ENCODE measurements around the gene ERC2.

Gene ERC2

GRCh38 chr3:56061279-56061626 is 407.0 kb downstream of the ERC2 start:
- H3K27ac ChIP-seq (ENCODE audit: low read depth, low read length) = no peak overlapping the region
- H3K4me1 ChIP-seq (ENCODE audit: control insufficient read depth, insufficient read depth, low read length, unreplicated experiment) = no peaks in the 10 kb centered on the region
- H3K4me3 ChIP-seq (ENCODE audit: low read depth, low read length) = no peak overlapping the region
- no peaks in the 10 kb centered on the region for H3K36me3 ChIP-seq (ENCODE audit: insufficient read depth, low read length)
- no peak overlapping the region for H2AFZ ChIP-seq (ENCODE audit: low read length, unreplicated experiment)
- H3K79me2 ChIP-seq (ENCODE audit: control insufficient read depth, insufficient read depth, low read length, unreplicated experiment) = no peaks in the 10 kb centered on the region
- H3K27me3 ChIP-seq (ENCODE audit: insufficient read depth, low read length) = peaks cover 11% of the 10 kb centered on the region

DNA sequence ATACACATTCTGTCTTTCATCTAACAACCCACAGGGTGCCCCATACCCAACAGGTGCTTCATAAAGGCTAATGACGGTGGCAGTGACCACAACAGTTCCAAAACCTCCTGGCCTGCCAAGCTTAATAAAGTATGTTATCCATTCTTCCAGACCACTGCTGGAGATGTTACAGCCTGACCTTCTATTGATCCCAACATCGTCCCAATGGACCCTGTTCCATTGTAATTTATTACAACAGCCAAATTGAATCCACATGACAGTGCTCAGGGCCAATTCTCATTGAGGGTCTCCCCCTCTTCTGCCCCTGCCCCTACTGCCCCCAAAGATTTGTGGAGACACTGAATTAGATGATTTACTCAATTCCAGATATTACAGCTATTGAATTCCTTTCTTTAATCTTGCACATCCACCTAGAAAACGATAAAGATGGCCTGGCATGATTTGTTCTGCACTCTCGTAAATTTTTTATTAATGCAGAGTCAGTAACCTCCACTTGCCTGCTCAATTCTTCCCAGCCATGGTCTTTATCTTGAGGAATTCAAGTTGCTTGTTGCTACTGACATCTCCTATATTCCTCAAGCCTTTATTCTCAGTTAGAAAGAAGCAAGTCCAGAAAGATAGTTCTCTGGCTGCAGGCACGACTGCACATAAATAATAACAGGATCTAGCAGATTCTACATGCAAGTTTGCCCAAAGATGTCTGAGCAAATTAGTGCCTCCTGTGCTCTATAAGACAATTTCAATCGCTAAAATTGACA is 407.6 kb downstream of the ERC2 start:
- Histone ChIP-seq H2AFZ (ENCODE audit: low read length, unreplicated experiment) (no peak overlapping the region), H3K4me1 (ENCODE audit: control insufficient read depth, insufficient read depth, low read length, unreplicated experiment) (no peaks in the 10 kb centered on the region), H3K27me3 (ENCODE audit: insufficient read depth, low read length) (peaks cover 11% of the 10 kb centered on the region), H3K4me3 (ENCODE audit: low read depth, low read length) (no peak overlapping the region), H3K27ac (ENCODE audit: low read depth, low read length) (no peak overlapping the region), H3K79me2 (ENCODE audit: control insufficient read depth, insufficient read depth, low read length, unreplicated experiment) (no peaks in the 10 kb centered on the region), H3K36me3 (ENCODE audit: insufficient read depth, low read length) (no peaks in the 10 kb centered on the region)

GRCh38 chr3:56059731-56060130 is 408.5 kb downstream of the ERC2 start:
- peaks cover 18% of the 10 kb centered on the region for H3K27me3 ChIP-seq (ENCODE audit: insufficient read depth, low read length)
- no peaks in the 10 kb centered on the region for H3K4me1 ChIP-seq (ENCODE audit: control insufficient read depth, insufficient read depth, low read length, unreplicated experiment)
- no peaks in the 10 kb centered on the region for H3K36me3 ChIP-seq (ENCODE audit: insufficient read depth, low read length)
- no peak overlapping the region for H2AFZ ChIP-seq (ENCODE audit: low read length, unreplicated experiment)
- H3K4me3 ChIP-seq (ENCODE audit: low read depth, low read length) = no peak overlapping the region
- no peak overlapping the region for H3K27ac ChIP-seq (ENCODE audit: low read depth, low read length)
- no peaks in the 10 kb centered on the region for H3K79me2 ChIP-seq (ENCODE audit: control insufficient read depth, insufficient read depth, low read length, unreplicated experiment)

DNA sequence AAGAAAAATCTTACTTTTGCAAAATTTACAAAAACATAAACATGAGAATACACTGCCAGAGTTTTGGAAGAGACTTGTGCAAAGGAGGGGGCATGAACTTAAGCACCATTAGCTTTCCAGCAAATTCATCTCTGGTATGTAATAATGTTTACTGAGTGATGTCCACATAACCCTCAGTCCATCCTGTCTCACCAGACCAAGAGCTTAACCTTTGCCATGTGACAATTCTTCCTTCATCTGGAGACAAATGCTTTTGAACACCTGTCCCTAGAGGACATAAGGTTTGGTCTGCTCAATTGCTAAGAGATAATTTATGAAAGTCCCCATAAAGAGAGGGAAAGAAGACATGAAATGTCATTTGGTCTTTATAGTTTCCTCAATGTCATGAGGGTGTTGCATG is 412.3 kb downstream of the ERC2 start:
- no peaks in the 10 kb centered on the region for H3K36me3 ChIP-seq (ENCODE audit: insufficient read depth, low read length)
- H3K79me2 ChIP-seq (ENCODE audit: control insufficient read depth, insufficient read depth, low read length, unreplicated experiment) = no peaks in the 10 kb centered on the region
- H2AFZ ChIP-seq (ENCODE audit: low read length, unreplicated experiment) = no peak overlapping the region
- peaks cover 29% of the 10 kb centered on the region for H3K27me3 ChIP-seq (ENCODE audit: insufficient read depth, low read length)
- H3K27ac ChIP-seq (ENCODE audit: low read depth, low read length) = no peak overlapping the region
- no peak overlapping the region for H3K4me3 ChIP-seq (ENCODE audit: low read depth, low read length)
- no peaks in the 10 kb centered on the region for H3K4me1 ChIP-seq (ENCODE audit: control insufficient read depth, insufficient read depth, low read length, unreplicated experiment)

GRCh38 chr3:56055546-56055945 is 412.7 kb downstream of the ERC2 start:
- no peaks in the 10 kb centered on the region for H3K4me1 ChIP-seq (ENCODE audit: control insufficient read depth, insufficient read depth, low read length, unreplicated experiment)
- no peak overlapping the region for H3K4me3 ChIP-seq (ENCODE audit: low read depth, low read length)
- H3K27me3 ChIP-seq (ENCODE audit: insufficient read depth, low read length) = peaks cover 26% of the 10 kb centered on the region
- no peak overlapping the region for H3K27ac ChIP-seq (ENCODE audit: low read depth, low read length)
- no peak overlapping the region for H2AFZ ChIP-seq (ENCODE audit: low read length, unreplicated experiment)
- no peaks in the 10 kb centered on the region for H3K36me3 ChIP-seq (ENCODE audit: insufficient read depth, low read length)
- no peaks in the 10 kb centered on the region for H3K79me2 ChIP-seq (ENCODE audit: control insufficient read depth, insufficient read depth, low read length, unreplicated experiment)

- no peak overlapping the region for H3K27ac ChIP-seq (ENCODE audit: low read depth, low read length)
- no peak overlapping the region for H3K4me3 ChIP-seq (ENCODE audit: low read depth, low read length)
Observed at GRCh38 chr3:56054844-56055243, 413.4 kb downstream of the ERC2 start.

DNA sequence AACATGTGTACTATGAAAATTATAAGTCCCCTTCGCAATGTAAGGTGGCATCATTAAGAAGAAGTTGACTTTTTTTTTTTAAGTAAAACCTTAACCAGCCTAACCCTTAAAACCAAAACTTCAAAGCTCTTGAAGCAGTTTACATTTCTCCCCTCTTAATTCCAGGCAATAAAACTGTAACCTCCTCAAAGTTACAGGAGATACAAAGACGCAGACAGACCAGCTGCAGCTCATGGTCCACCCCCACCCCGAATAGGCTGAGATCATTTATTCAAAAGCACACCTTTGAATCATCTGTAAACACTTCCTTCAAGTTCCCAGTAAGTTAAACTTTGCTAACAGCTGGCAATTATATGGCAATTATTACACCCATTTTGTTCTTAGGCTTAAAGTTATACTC is 414.5 kb downstream of the ERC2 start:
- Histone ChIP-seq H3K36me3 (ENCODE audit: insufficient read depth, low read length) (no peaks in the 10 kb centered on the region), H3K79me2 (ENCODE audit: control insufficient read depth, insufficient read depth, low read length, unreplicated experiment) (no peaks in the 10 kb centered on the region), H3K4me1 (ENCODE audit: control insufficient read depth, insufficient read depth, low read length, unreplicated experiment) (no peaks in the 10 kb centered on the region), H3K27me3 (ENCODE audit: insufficient read depth, low read length) (peaks cover 30% of the 10 kb centered on the region), H3K4me3 (ENCODE audit: low read depth, low read length) (no peak overlapping the region), H2AFZ (ENCODE audit: low read length, unreplicated experiment) (no peak overlapping the region), H3K27ac (ENCODE audit: low read depth, low read length) (no peak overlapping the region)

More at GRCh38 chr3:56054844-56055243, 413.4 kb downstream of the ERC2 start:
- H3K4me1 ChIP-seq (ENCODE audit: control insufficient read depth, insufficient read depth, low read length, unreplicated experiment) = no peaks in the 10 kb centered on the region
- no peaks in the 10 kb centered on the region for H3K79me2 ChIP-seq (ENCODE audit: control insufficient read depth, insufficient read depth, low read length, unreplicated experiment)
- no peak overlapping the region for H2AFZ ChIP-seq (ENCODE audit: low read length, unreplicated experiment)
- no peaks in the 10 kb centered on the region for H3K36me3 ChIP-seq (ENCODE audit: insufficient read depth, low read length)
- peaks cover 30% of the 10 kb centered on the region for H3K27me3 ChIP-seq (ENCODE audit: insufficient read depth, low read length)

- Histone ChIP-seq H3K27me3 (ENCODE audit: insufficient read depth, low read length) (peaks cover 42% of the 10 kb centered on the region), H3K27ac (ENCODE audit: low read depth, low read length) (no peak overlapping the region), H2AFZ (ENCODE audit: low read length, unreplicated experiment) (no peak overlapping the region), H3K36me3 (ENCODE audit: insufficient read depth, low read length) (no peaks in the 10 kb centered on the region), H3K4me3 (ENCODE audit: low read depth, low read length) (no peak overlapping the region), H3K79me2 (ENCODE audit: control insufficient read depth, insufficient read depth, low read length, unreplicated experiment) (no peaks in the 10 kb centered on the region), H3K4me1 (ENCODE audit: control insufficient read depth, insufficient read depth, low read length, unreplicated experiment) (no peaks in the 10 kb centered on the region)
Observed at GRCh38 chr3:56052188-56052587, 416.1 kb downstream of the ERC2 start.

DNA sequence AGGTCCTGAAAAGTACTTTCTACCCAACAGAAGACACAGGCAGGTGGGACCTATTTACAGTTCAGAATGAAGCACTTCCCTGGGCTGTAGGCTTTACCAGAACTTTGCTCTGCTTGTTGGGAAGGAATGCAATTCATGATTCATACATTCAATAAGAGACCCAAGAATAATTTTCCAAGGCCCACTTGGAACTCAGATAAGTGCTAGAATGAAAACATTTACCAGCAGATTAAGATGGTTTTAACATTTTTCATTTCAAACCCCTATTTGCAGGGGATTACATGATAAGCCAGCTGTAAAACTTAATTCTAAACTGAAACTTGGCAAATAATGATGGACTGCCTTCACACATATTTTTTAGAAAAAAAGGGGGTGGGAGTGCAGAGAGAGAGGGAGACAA is 417.2 kb downstream of the ERC2 start:
- Histone ChIP-seq H3K27me3 (ENCODE audit: insufficient read depth, low read length) (peaks cover 53% of the 10 kb centered on the region), H3K4me3 (ENCODE audit: low read depth, low read length) (no peak overlapping the region), H3K79me2 (ENCODE audit: control insufficient read depth, insufficient read depth, low read length, unreplicated experiment) (no peaks in the 10 kb centered on the region), H3K4me1 (ENCODE audit: control insufficient read depth, insufficient read depth, low read length, unreplicated experiment) (no peaks in the 10 kb centered on the region), H3K36me3 (ENCODE audit: insufficient read depth, low read length) (no peaks in the 10 kb centered on the region), H2AFZ (ENCODE audit: low read length, unreplicated experiment) (no peak overlapping the region), H3K27ac (ENCODE audit: low read depth, low read length) (no peak overlapping the region)

DNA sequence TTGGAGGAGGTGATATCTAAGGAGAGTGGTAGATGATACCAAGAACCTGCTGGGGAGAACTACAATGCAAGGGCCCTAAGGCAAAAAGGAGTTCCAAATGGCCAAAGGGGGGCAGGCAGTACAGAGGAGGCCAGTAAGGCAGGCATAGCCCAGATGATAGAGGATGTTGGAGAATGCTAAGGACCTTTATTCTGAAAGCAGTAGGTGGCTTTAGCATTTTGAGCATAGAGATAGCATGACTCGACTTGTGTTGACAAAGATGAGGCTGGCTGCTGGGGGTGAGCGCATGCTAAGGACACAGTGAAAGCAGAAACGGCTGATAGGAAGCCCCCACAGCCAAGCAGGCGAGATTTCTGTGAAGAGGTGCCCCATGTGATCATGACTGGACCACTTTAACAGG is 419.3 kb downstream of the ERC2 start:
- no peaks in the 10 kb centered on the region for H3K36me3 ChIP-seq (ENCODE audit: insufficient read depth, low read length)
- no peak overlapping the region for H3K4me3 ChIP-seq (ENCODE audit: low read depth, low read length)
- H3K27me3 ChIP-seq (ENCODE audit: insufficient read depth, low read length) = peaks cover 47% of the 10 kb centered on the region
- H2AFZ ChIP-seq (ENCODE audit: low read length, unreplicated experiment) = no peak overlapping the region
- no peaks in the 10 kb centered on the region for H3K4me1 ChIP-seq (ENCODE audit: control insufficient read depth, insufficient read depth, low read length, unreplicated experiment)
- no peak overlapping the region for H3K27ac ChIP-seq (ENCODE audit: low read depth, low read length)
- H3K79me2 ChIP-seq (ENCODE audit: control insufficient read depth, insufficient read depth, low read length, unreplicated experiment) = no peaks in the 10 kb centered on the region

DNA sequence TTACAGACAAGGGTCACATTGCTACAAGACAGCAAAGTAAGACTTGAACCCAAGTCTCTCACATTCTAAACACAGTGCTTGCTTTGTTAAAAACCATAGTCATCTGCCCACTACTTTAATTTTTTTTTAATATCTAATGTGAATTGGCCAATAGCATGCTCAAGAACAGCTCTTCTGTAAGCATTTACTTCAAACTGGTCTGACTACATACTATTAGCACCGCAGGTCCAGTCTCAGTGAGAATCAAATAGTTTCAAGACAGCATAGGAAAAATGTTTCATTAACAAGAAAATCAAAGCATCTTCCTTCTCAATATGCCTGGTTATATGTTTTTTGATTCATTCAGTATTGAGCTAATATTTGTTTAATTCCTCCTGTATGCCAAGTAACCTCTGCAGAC is 419.9 kb downstream of the ERC2 start:
- no peak overlapping the region for H3K27ac ChIP-seq (ENCODE audit: low read depth, low read length)
- no peaks in the 10 kb centered on the region for H3K36me3 ChIP-seq (ENCODE audit: insufficient read depth, low read length)

More for the DNA sequence above, 419.9 kb downstream of the ERC2 start:
- H3K4me1 ChIP-seq (ENCODE audit: control insufficient read depth, insufficient read depth, low read length, unreplicated experiment) = no peaks in the 10 kb centered on the region
- no peak overlapping the region for H3K4me3 ChIP-seq (ENCODE audit: low read depth, low read length)
- H3K79me2 ChIP-seq (ENCODE audit: control insufficient read depth, insufficient read depth, low read length, unreplicated experiment) = no peaks in the 10 kb centered on the region
- H3K27me3 ChIP-seq (ENCODE audit: insufficient read depth, low read length) = peaks cover 49% of the 10 kb centered on the region
- no peak overlapping the region for H2AFZ ChIP-seq (ENCODE audit: low read length, unreplicated experiment)
